Loucy (cell line): Measurements from ENCODE around the gene PLA2G15.

Source experiments
- H2AFZ ChIP-seq: fragments of 200-600 bp; sonication (generic); 2 replicates; pipeline ENCODE4 v1.6.0; 2016; ENCODE audit warnings: antibody characterized with exemption, mild to moderate bottlenecking, low read length, moderate library complexity
- H3F3A ChIP-seq: fragments of 200-600 bp; 2 replicates; pipeline ENCODE4 v1.6.0; 2016; ENCODE audit warnings: antibody characterized with exemption, low read depth, mild to moderate bottlenecking
- H3K27me3 ChIP-seq: fragments of 200-600 bp; sonication (generic); 2 replicates; pipeline ENCODE4 v1.6.1; 2014; ENCODE audit warnings: low read length, mild to moderate bottlenecking; ENCODE audit not compliant: insufficient read depth, poor library complexity, severe bottlenecking
- H3K36me3 ChIP-seq: fragments of 200-600 bp; sonication (generic); 2 replicates; pipeline ENCODE4 v1.6.1; 2016; ENCODE audit warnings: low read length; ENCODE audit not compliant: insufficient read depth
- H3K4me1 ChIP-seq: fragments of 200-600 bp; sonication (generic); 2 replicates; pipeline ENCODE4 v1.5.1; 2014; ENCODE audit warnings: low read length, mild to moderate bottlenecking; ENCODE audit not compliant: insufficient read depth, poor library complexity, severe bottlenecking
- H3K4me2 ChIP-seq: fragments of 200-600 bp; sonication (generic); 2 replicates; pipeline ENCODE4 v1.6.0; 2014; ENCODE audit warnings: antibody characterized with exemption, low read length, low read depth, mild to moderate bottlenecking; ENCODE audit not compliant: poor library complexity, severe bottlenecking
- H3K4me3 ChIP-seq: fragments of 200-600 bp; sonication (generic); 2 replicates; pipeline ENCODE4 v1.5.1; 2014; ENCODE audit warnings: low read length, mild to moderate bottlenecking, mixed read lengths; ENCODE audit not compliant: poor library complexity, severe bottlenecking
- H3K79me2 ChIP-seq: fragments of 200-600 bp; sonication (generic); 2 replicates; pipeline ENCODE4 v1.6.1; 2014; ENCODE audit warnings: low read length; ENCODE audit not compliant: insufficient read depth
- H3K9ac ChIP-seq: fragments of 200-600 bp; sonication (generic); 2 replicates; pipeline ENCODE4 v1.6.0; 2014; ENCODE audit warnings: mild to moderate bottlenecking, low read depth, low read length, moderate library complexity; ENCODE audit not compliant: poor library complexity, severe bottlenecking
- H3K9me2 ChIP-seq: fragments of 200-600 bp; sonication (generic); replicated peaks from 2 replicates; pipeline ENCODE4 v1.6.1; 2016; ENCODE audit warnings: low read depth, low read length, mixed read lengths
- H3K9me3 ChIP-seq: fragments of 200-600 bp; sonication (generic); 2 replicates; pipeline ENCODE4 v1.6.1; 2014; ENCODE audit warnings: mild to moderate bottlenecking, antibody characterized with exemption, low read length, low read depth; ENCODE audit not compliant: insufficient read depth
- H4K20me1 ChIP-seq: fragments of 200-600 bp; sonication (generic); 2 replicates; pipeline ENCODE4 v1.6.0; 2014; ENCODE audit warnings: antibody characterized with exemption, low read length, mild to moderate bottlenecking; ENCODE audit not compliant: insufficient read depth, poor library complexity, severe bottlenecking
- EZH2phosphoT487 ChIP-seq: fragments of 200-600 bp; IDR thresholded peaks from 2 replicates; pipeline ENCODE4 v1.6.1; 2018; ENCODE audit warnings: antibody characterized with exemption, mild to moderate bottlenecking, moderate library complexity, borderline replicate concordance
- TF ChIP-seq, protein P1 (sequence below): fragments of 200-600 bp; sonication (generic); conservative IDR thresholded peaks from 2 replicates; pipeline ENCODE4 v1.5.1; 2014; ENCODE audit warnings: mild to moderate bottlenecking, antibody characterized with exemption, low read length

Gene PLA2G15

DNA sequence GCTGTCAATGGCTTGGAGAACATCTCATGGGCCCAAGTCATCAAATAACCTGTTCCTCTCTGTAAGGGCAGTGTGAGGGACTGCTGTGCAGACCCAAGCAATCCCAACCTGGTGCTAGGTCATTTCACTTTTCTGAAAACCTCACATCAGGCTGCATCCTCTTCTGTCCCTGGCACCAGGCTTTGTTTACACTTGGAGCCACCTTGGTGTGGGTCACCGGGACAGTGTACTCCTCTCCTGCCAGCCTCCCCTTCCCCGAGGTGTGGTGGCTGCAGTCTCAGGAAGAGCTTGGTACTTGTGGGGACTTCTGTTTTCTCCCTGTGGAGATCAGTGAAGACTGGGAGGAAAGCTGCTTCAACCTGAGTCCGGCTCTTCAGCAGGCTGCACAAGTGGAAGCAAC, 53.1 kb downstream of the PLA2G15 start:
- no peaks in the 10 kb centered on the region; the same call in 1 of the 2 replicates for H3K79me2 ChIP-seq
- no peaks in the 10 kb centered on the region for H3F3A ChIP-seq
- TF ChIP-seq EZH2phosphoT487 = no peak
- TF ChIP-seq, protein P1, sequence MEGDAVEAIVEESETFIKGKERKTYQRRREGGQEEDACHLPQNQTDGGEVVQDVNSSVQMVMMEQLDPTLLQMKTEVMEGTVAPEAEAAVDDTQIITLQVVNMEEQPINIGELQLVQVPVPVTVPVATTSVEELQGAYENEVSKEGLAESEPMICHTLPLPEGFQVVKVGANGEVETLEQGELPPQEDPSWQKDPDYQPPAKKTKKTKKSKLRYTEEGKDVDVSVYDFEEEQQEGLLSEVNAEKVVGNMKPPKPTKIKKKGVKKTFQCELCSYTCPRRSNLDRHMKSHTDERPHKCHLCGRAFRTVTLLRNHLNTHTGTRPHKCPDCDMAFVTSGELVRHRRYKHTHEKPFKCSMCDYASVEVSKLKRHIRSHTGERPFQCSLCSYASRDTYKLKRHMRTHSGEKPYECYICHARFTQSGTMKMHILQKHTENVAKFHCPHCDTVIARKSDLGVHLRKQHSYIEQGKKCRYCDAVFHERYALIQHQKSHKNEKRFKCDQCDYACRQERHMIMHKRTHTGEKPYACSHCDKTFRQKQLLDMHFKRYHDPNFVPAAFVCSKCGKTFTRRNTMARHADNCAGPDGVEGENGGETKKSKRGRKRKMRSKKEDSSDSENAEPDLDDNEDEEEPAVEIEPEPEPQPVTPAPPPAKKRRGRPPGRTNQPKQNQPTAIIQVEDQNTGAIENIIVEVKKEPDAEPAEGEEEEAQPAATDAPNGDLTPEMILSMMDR = no peak
- peaks cover 93% of the 10 kb centered on the region for H3K36me3 ChIP-seq
- no peak overlapping the region for H3K9ac ChIP-seq
- no peak overlapping the region for H3K4me2 ChIP-seq
- no peaks in the 10 kb centered on the region for H3K9me3 ChIP-seq
- no peaks in the 10 kb centered on the region for H3K4me1 ChIP-seq
- H3K4me3 ChIP-seq = no peak overlapping the region
- H3K9me2 ChIP-seq = no peaks in the 10 kb centered on the region
- no peak overlapping the region for H2AFZ ChIP-seq
- no peaks in the 10 kb centered on the region for H4K20me1 ChIP-seq
- no peaks in the 10 kb centered on the region for H3K27me3 ChIP-seq

DNA sequence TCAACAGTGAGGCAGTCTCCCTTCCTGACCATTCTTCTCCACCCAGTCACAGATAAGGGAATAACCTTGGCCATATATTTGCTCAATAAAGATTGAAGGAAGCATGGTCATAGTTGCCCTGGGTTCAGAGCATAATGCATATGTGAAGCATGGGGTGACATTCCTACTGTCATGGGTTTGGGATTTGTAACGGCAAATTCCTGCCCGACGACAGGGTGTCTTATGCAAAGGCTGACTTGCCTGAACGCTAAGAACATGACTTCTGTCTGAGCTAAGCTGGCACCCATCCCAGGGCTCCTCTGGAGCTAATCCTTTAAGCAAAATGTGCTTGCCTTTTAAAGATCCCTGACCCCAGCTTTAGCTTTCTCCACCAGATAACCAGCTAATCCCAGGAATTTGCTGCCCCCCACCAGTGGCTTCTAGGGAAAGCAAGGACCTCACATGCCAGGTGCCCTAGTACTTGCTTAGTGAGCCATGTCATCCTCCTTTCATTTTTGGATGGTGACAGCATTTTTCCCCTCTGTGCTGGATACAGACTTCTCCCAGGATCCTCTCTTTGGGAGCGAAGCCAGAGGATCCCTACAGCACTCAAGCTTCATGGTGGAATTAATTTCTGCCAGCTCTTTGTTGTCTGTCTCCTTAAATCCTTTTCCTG, 53.9 kb downstream of the PLA2G15 start:
- Histone ChIP-seq H3K79me2 (no peaks in the 10 kb centered on the region; the same call in 1 of the 2 replicates), H3K4me2 (no peak overlapping the region), H3K27me3 (no peaks in the 10 kb centered on the region), H3K4me3 (no peak overlapping the region), H3K4me1 (no peaks in the 10 kb centered on the region), H2AFZ (no peak overlapping the region), H3K9me3 (no peaks in the 10 kb centered on the region), H3K9me2 (no peaks in the 10 kb centered on the region), H3F3A (no peaks in the 10 kb centered on the region), H3K36me3 (peaks cover 96% of the 10 kb centered on the region), H3K9ac (no peak overlapping the region), H4K20me1 (peaks cover 2% of the 10 kb centered on the region)
- TF ChIP-seq, protein P1 = no peak
- TF ChIP-seq EZH2phosphoT487 = no peak

DNA sequence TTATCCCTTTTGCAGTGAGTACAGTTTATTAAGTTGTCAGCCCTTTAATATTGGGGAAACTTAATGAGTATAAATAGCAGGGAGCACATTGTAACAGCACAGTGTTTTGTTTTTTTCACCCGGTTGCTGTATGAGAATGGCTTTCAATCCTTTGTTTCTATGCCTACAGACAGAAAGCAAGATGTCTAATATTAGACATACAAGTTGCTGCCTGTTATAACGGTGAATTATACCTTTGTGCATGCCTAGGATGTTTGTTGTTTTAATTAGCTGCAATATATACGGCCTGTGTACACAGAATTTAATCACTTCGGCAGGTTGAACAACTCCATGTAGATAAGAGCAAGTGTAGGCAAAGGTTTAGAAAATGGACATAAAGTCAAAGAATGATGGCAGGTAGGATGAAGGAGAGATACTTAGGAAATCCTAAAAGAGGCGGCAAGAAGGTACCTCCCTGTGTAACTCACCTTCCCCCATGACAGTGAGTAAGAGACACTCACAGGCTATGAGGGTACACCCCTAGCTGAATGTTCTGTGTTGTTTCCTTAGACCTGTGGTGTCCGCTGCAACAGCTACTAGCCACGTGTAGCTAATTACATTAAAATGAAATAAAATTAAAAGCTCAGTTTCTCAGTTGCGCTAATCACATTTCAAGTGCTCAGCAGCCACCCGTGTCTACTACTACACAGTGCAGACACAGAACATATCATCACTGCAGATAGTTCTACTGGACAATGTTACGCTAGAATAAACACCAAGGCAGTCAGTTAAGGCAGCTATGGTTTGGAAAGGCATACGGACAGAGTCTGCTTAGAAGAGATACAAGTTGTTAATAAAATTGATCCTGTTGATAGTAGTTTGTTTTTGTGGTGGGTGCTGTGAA, 54.6 kb downstream of the PLA2G15 start:
- Histone ChIP-seq H3K79me2 (no peaks in the 10 kb centered on the region; the same call in 1 of the 2 replicates), H2AFZ (no peak overlapping the region), H3K4me1 (no peaks in the 10 kb centered on the region), H3K9ac (no peak overlapping the region), H3K4me2 (no peak overlapping the region), H4K20me1 (peaks cover 3% of the 10 kb centered on the region), H3K4me3 (no peak overlapping the region), H3K36me3 (peaks cover 92% of the 10 kb centered on the region), H3F3A (no peaks in the 10 kb centered on the region), H3K9me2 (no peaks in the 10 kb centered on the region), H3K27me3 (no peaks in the 10 kb centered on the region), H3K9me3 (no peaks in the 10 kb centered on the region)
- TF ChIP-seq, protein P1 = no peak
- TF ChIP-seq EZH2phosphoT487 = no peak
